ENCODE measurements around the gene PDE10A.

DNA sequence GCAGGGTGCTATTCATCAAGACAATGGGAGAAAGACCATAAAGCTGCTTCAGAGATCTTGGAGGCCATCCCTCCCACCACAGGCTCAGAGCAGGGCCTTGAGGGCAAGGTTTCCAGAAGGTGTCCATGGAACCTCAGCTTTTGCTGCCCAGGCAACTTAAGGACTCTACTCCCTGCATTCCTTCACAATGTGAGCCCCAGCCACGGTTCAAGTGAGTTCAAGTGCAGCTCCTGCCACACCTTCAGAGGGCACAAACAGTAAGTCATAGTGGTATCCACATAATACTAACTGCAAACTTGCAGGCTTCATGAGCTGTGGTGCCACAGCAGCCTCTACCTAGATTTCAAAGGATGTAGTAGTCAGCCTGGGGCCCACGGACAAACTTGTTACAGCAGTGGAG lies 209.6 kb downstream of the PDE10A start:
- TF ChIP-seq, protein P1, sequence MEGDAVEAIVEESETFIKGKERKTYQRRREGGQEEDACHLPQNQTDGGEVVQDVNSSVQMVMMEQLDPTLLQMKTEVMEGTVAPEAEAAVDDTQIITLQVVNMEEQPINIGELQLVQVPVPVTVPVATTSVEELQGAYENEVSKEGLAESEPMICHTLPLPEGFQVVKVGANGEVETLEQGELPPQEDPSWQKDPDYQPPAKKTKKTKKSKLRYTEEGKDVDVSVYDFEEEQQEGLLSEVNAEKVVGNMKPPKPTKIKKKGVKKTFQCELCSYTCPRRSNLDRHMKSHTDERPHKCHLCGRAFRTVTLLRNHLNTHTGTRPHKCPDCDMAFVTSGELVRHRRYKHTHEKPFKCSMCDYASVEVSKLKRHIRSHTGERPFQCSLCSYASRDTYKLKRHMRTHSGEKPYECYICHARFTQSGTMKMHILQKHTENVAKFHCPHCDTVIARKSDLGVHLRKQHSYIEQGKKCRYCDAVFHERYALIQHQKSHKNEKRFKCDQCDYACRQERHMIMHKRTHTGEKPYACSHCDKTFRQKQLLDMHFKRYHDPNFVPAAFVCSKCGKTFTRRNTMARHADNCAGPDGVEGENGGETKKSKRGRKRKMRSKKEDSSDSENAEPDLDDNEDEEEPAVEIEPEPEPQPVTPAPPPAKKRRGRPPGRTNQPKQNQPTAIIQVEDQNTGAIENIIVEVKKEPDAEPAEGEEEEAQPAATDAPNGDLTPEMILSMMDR (IDR thresholded peaks at IDR 0.05; ENCODE audit: insufficient read depth, low read length, poor library complexity, severe bottlenecking), result no peak
- no peak for TF ChIP-seq EZH2phosphoT487 (conservative IDR thresholded peaks at IDR 0.05; ENCODE audit: low read length)
